GM06990 (cell line): ENCODE data around the gene PKN2.
A peak's percentile ranks its signal among the peaks of the same experiment; 100 is the strongest.

Experiments
- DNase-seq: peaks from one replicate; pipeline ENCODE4 v3.0.0-alpha.2; 2011; ENCODE audit not compliant: insufficient read length; ENCODE audit errors: extremely low read depth
- H3K27me3 ChIP-seq: replicated peaks from 2 replicates; pipeline ENCODE4 v1.6.0; 2011; ENCODE audit warnings: low read length; ENCODE audit not compliant: control insufficient read depth, insufficient read depth
- H3K36me3 ChIP-seq: 2 replicates; pipeline ENCODE4 v1.5.1; 2011; ENCODE audit warnings: low read length; ENCODE audit not compliant: control insufficient read depth, insufficient read depth
- H3K4me3 ChIP-seq: replicated peaks from 2 replicates; pipeline ENCODE4 v1.5.1; 2011; ENCODE audit warnings: low read depth, mild to moderate bottlenecking, control low read depth, low read length
- TF ChIP-seq, protein P1 (sequence below): IDR thresholded peaks from 2 replicates; pipeline ENCODE4 v1.5.1; 2011; ENCODE audit warnings: low read length, control low read depth, mild to moderate bottlenecking, inconsistent platforms; ENCODE audit not compliant: insufficient read depth, poor library complexity, severe bottlenecking

Gene PKN2

DNA sequence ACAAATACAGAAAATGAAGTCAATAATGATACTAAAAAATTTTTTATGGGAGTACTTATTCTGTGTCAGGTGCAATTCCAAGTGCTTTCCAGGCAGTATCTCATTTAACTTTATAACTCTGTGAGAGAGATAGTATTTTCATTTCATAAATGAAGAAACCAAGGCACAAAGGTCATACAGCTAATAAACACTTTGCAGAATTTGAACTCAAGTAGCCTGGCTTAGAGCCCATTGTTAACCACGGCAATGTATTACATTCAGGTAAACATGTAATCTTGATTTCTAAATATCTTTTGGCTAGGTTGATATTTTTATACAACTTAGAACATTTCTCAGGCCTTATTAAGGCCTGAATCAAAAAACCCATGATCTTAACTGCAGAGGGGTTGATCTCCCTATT, 28.9 kb upstream of the PKN2 start:
- Histone ChIP-seq H3K36me3 (no peaks in the 10 kb centered on the region), H3K4me3 (no peak overlapping the region), H3K27me3 (no peaks in the 10 kb centered on the region)
- no peak for DNase-seq
- TF ChIP-seq, protein P1, sequence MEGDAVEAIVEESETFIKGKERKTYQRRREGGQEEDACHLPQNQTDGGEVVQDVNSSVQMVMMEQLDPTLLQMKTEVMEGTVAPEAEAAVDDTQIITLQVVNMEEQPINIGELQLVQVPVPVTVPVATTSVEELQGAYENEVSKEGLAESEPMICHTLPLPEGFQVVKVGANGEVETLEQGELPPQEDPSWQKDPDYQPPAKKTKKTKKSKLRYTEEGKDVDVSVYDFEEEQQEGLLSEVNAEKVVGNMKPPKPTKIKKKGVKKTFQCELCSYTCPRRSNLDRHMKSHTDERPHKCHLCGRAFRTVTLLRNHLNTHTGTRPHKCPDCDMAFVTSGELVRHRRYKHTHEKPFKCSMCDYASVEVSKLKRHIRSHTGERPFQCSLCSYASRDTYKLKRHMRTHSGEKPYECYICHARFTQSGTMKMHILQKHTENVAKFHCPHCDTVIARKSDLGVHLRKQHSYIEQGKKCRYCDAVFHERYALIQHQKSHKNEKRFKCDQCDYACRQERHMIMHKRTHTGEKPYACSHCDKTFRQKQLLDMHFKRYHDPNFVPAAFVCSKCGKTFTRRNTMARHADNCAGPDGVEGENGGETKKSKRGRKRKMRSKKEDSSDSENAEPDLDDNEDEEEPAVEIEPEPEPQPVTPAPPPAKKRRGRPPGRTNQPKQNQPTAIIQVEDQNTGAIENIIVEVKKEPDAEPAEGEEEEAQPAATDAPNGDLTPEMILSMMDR = no peak

DNA sequence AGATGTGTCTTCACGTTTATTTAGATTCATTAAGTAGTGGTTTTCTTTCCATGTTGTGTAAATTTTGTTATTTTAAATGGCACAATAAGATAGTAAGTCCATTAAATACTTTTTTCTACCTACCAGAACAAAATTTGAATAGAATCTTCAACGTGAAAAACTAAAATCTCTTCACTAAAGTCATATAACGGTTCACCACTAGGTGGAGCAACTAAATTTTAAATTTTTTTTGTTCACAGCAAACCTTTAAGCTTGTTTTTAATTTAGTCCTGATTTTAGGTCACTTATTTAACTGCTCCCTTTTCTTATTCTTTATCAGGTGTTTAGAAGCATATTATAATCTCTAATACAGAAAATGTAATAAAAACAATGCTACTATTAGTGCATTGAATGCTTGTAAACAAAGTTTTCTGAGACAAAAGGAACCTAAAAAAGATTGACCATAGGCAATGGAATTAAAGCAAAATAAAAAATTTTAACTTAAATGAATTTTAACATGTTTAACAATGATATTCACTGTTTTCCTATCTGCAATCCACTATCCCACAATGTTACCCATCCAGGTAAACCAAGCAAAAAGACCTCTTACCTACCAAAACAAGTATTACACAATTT, 28.3 kb upstream of the PKN2 start:
- Histone ChIP-seq H3K27me3 (no peaks in the 10 kb centered on the region), H3K36me3 (no peaks in the 10 kb centered on the region), H3K4me3 (no peak overlapping the region)
- TF ChIP-seq, protein P1 = peak; percentile 47
- DNase-seq = peak; percentile 5

DNA sequence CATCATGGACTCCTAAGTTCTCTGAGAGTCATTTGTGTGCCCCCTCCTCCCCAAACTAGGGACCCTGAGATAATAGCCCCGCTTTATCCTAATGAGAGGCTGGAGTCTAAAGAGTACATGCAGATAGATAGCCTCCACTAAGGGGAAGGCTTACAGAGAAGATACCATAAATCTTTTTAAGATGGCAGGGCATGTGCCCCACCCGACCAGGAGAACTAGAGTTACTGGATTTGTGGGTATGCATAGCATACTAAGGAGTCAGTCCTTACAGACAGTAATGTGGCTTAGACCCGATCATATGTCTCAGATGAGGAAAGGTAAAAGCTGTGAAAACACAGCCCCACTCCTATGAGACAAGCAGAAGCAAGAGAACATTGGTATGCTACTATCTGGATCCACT, 25.7 kb upstream of the PKN2 start:
- H3K4me3 ChIP-seq = no peak overlapping the region
- TF ChIP-seq, protein P1 = no peak
- DNase-seq = no peak
- H3K27me3 ChIP-seq = no peaks in the 10 kb centered on the region
- no peaks in the 10 kb centered on the region for H3K36me3 ChIP-seq

DNA sequence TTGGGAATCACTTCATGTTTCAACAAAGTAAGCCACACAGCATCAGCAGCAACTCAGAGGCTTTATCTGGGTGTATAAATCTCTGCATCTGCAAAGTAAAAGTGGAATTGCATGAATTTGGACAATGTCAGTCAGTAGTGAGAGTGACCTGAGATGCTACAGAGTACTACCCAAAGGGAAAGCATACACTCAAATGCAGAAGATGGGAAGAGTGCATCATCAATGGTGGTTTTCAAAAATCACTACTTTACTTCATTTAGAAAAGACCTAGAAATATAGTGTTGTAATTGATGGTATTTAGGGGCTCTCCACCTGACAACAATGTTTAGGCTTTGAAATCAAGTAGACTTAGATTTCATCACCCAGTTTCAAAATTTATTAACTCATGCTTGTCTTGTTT, 24.5 kb upstream of the PKN2 start:
- Histone ChIP-seq H3K27me3 (no peaks in the 10 kb centered on the region), H3K36me3 (no peaks in the 10 kb centered on the region), H3K4me3 (no peak overlapping the region)
- TF ChIP-seq, protein P1 = no peak
- DNase-seq = no peak

DNA sequence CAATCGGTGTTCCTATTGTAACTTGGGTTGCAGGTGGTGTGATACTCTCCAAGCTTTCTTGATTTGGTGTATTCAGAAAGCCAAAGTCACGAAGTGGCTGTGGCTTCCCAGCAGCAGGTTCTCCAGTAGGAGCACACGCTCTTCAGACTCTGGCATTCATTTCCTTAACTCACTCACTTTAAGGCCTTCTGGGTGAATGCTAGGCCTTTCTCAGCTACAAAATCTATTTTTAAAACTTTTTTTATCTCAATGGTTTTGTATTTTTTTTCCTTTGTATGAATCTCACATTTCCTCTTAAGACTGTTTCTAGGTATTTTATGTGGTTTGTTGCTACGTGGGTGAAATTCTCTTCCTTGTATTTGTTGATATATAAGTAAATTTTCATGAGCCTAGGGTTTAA, 22.9 kb upstream of the PKN2 start:
- H3K27me3 ChIP-seq = no peaks in the 10 kb centered on the region
- H3K4me3 ChIP-seq = no peak overlapping the region
- DNase-seq = no peak
- TF ChIP-seq, protein P1 = no peak
- no peaks in the 10 kb centered on the region for H3K36me3 ChIP-seq

DNA sequence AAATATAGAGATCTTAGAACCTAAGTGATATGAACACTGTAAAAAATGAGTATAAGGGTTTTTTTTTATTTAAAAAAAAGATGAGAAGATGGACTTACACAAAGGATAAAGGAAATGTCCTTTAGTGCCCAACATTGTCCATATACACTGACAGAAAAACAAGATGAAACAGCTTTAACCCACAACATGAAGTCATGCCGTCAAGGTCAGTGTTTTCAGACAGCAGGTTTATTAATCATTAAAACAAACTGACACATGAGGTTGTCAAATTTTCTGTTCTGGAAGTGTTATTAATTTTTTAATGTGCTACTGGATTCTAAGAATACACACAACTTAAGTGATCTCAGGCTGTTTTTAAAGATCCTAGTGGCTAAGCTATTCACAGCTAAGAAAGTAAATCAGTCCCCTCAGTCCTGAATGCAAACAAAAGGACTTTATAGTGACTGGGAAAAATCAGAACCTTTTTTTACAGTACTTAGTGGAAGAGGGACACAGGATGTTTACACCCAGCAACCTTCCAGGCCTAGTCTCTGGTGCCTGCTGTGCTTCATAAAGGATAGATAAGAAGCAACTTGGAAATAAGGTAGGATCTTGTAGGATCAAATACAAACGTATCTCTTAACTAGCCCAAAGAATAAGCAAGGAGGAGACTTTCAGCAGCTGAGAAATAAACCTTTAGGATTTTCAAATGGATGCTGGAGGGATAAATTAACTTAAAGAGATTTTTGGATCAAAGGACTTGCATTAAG, 21.9 kb upstream of the PKN2 start:
- H3K36me3 ChIP-seq = no peaks in the 10 kb centered on the region
- no peak for DNase-seq
- TF ChIP-seq, protein P1 = no peak
- no peaks in the 10 kb centered on the region for H3K27me3 ChIP-seq
- H3K4me3 ChIP-seq = no peak overlapping the region
